HL-60/S4 treated with phorbol 12-myristate 13-acetate at 8.2 ng/mL for 4 days and 3 days (cell line): ENCODE data around the gene TRIM44.

Source experiments
- in situ Hi-C: fragments of 300-500 bp; cut with MboI; formaldehyde crosslinking; loops from 2 replicates; pipeline ENCODE4 v1.15.0; 2022; ENCODE audit warnings: low sequenced_read_pairs

Gene TRIM44

GRCh38 chr11:35785287-35786167 lies 123.0 kb downstream of the TRIM44 start:
- in situ Hi-C loops: no loop called here

- in situ Hi-C loops: no loop called here
Measured at GRCh38 chr11:35786188-35786587, 123.6 kb downstream of the TRIM44 start.

GRCh38 chr11:35787013-35787504 lies 124.5 kb downstream of the TRIM44 start:
- in situ Hi-C loops: no loop called here

GRCh38 chr11:35787626-35788025 lies 125.1 kb downstream of the TRIM44 start:
- in situ Hi-C loops: no loop called here

- in situ Hi-C loops: no loop called here
Measured at GRCh38 chr11:35791088-35791958, 128.7 kb downstream of the TRIM44 start.

- in situ Hi-C loops: no loop called here
Measured at GRCh38 chr11:35792148-35792845, 129.7 kb downstream of the TRIM44 start.

GRCh38 chr11:35792846-35793192 lies 130.2 kb downstream of the TRIM44 start:
- in situ Hi-C loops: no loop called here

- in situ Hi-C loops: no loop called here
Measured at GRCh38 chr11:35794333-35794732, 131.8 kb downstream of the TRIM44 start.

- in situ Hi-C loops: no loop called here
Measured at GRCh38 chr11:35794850-35795249, 132.3 kb downstream of the TRIM44 start.

GRCh38 chr11:35796562-35796961 lies 134.0 kb downstream of the TRIM44 start:
- in situ Hi-C loops: no loop called here

GRCh38 chr11:35798423-35798822 lies 135.8 kb downstream of the TRIM44 start:
- in situ Hi-C loops: no loop called here

GRCh38 chr11:35798983-35799382 lies 136.4 kb downstream of the TRIM44 start:
- in situ Hi-C loops: no loop called here

- in situ Hi-C loops: no loop called here
Measured at GRCh38 chr11:35799655-35800054, 137.1 kb downstream of the TRIM44 start.

GRCh38 chr11:35800970-35801953 lies 138.7 kb downstream of the TRIM44 start:
- in situ Hi-C loops: no loop called here

- in situ Hi-C loops: no loop called here
Measured at GRCh38 chr11:35802221-35802620, 139.6 kb downstream of the TRIM44 start.

GRCh38 chr11:35802672-35803071 lies 140.1 kb downstream of the TRIM44 start:
- in situ Hi-C loops: no loop called here

GRCh38 chr11:35803115-35803514 lies 140.5 kb downstream of the TRIM44 start:
- in situ Hi-C loops: no loop called here

GRCh38 chr11:35804451-35805040 lies 142.0 kb downstream of the TRIM44 start:
- in situ Hi-C loops: no loop called here

- in situ Hi-C loops: no loop called here
Measured at GRCh38 chr11:35809561-35809960, 147.0 kb downstream of the TRIM44 start.
